Transverse colon (tissue), 4 donors: ENCODE measurements around the gene BRI3BP.

Experiments
- CTCF ChIP-seq, 5 experiments: fragments of 200-600 bp in 3 of 5; fragments of 450-650 bp in 2 of 5; sonication (generic) in 3 of 5; IDR thresholded peaks; 1 replicate in 2 of 5; 2 replicates in 3 of 5; pipeline ENCODE4 v1.5.1; 2016 to 2017; ENCODE audit warnings: antibody characterized with exemption in 5 of 5, inconsistent platforms in 3 of 5, mild to moderate bottlenecking in 2 of 5, moderate library complexity in 1 of 5
- POLR2AphosphoS5 ChIP-seq, 3 donors: sonication (generic); formaldehyde crosslinking; IDR thresholded peaks; one replicate each; pipeline ENCODE4 v1.6.1; 2016; ENCODE audit warnings: antibody characterized with exemption in 3 of 3

- TF ChIP-seq CTCF (IDR thresholded peaks at IDR 0.05): no peak
- TF ChIP-seq POLR2AphosphoS5 (IDR thresholded peaks at IDR 0.05): no peak
Measured at GRCh38 chr12:124952801-124953200, 40.6 kb upstream of the BRI3BP start.
